Measurements from ENCODE around the gene GALM.
"Not testable (repeated sequence)": the region's sequence is repeated elsewhere in the genome, so short reads cannot be mapped to it uniquely, and the experiment has no call there.

GALM gene

DNA sequence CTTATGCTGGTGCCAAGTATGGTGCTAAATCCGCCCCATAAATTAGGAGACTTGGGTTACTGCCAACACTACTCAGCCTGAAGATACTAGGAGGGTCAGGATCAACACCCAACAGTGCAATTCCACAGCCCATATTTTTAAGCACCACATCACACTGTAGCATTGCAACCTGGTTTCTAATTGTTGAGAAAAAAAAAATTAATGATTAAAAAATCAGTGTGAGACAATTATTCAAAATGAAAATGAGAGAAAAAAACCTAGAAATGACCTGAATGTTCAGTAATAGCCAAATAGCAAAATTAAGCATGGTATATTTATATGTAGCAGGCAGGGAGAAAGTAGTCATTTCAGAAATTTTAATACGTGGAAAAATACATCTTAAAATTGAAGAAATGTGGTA is 33.9 kb upstream of the GALM start:
- H3K27me3 ChIP-seq (replicated peaks; ENCODE audit: control insufficient read depth, insufficient read depth, low read length, poor library complexity, severe bottlenecking) = no peaks in the 10 kb centered on the region
- H3K27ac ChIP-seq (ENCODE audit: insufficient read depth, low read length, poor library complexity, severe bottlenecking) = no peak overlapping the region
- DNase-seq = no peak
- H3K4me1 ChIP-seq (ENCODE audit: control insufficient read depth, insufficient read depth, low read length, poor library complexity, severe bottlenecking) = peaks cover 6% of the 10 kb centered on the region
- no peaks in the 10 kb centered on the region for H3K9me3 ChIP-seq (ENCODE audit: control insufficient read depth, low read length)
- no peaks in the 10 kb centered on the region for H3K36me3 ChIP-seq (ENCODE audit: control insufficient read depth, insufficient read depth, low read length)
- H3K4me3 ChIP-seq (ENCODE audit: insufficient read depth, low read depth, low read length, poor library complexity, severe bottlenecking) = no peak overlapping the region

DNA sequence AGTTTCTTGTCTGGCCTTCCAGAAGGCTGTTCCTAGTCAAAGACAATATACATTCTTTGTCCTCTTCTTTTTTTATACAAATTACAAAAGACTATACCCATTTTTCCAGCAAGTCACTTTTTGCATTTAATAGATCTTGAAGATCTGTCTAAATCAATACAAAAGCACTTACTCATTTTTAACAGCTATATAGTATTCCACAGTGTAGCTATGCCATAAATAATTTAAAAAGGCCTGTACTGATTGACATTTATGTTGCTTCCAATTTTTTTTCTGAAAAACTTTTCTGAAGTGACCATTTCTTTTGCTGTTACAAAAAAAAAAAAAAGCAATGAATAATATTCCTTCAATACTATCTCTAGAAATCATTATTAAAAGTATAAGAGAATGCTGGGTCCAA is 32.9 kb upstream of the GALM start:
- DNase-seq = no peak
- peaks cover 6% of the 10 kb centered on the region for H3K4me1 ChIP-seq (ENCODE audit: control insufficient read depth, insufficient read depth, low read length, poor library complexity, severe bottlenecking)
- H3K27me3 ChIP-seq (replicated peaks; ENCODE audit: control insufficient read depth, insufficient read depth, low read length, poor library complexity, severe bottlenecking) = no peaks in the 10 kb centered on the region
- no peak overlapping the region for H3K4me3 ChIP-seq (ENCODE audit: insufficient read depth, low read depth, low read length, poor library complexity, severe bottlenecking)
- no peaks in the 10 kb centered on the region for H3K36me3 ChIP-seq (ENCODE audit: control insufficient read depth, insufficient read depth, low read length)
- H3K27ac ChIP-seq (ENCODE audit: insufficient read depth, low read length, poor library complexity, severe bottlenecking) = no peak overlapping the region
- H3K9me3 ChIP-seq (ENCODE audit: control insufficient read depth, low read length) = no peaks in the 10 kb centered on the region

DNA sequence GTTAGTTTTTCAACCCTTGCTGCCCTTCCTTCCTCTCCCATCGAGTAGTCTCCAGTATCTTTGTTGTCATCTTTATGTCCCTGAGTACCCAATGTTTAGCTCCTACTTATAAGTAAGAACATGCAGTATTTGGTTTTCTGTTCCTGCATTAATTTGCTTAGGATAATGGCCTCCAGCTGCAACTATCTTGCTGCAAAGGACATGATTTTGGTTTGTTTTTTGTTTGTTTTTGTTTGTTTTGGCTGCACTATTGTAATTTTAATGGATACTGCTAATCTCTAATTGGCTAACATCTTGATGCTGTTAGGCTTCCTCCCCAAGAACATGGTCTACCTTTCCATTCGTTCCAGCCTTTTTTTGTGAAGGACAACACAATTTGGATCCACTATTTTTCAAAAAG is 32.0 kb upstream of the GALM start:
- Histone ChIP-seq H3K36me3 (ENCODE audit: control insufficient read depth, insufficient read depth, low read length) (no peaks in the 10 kb centered on the region), H3K4me1 (ENCODE audit: control insufficient read depth, insufficient read depth, low read length, poor library complexity, severe bottlenecking) (peaks cover 6% of the 10 kb centered on the region), H3K27ac (ENCODE audit: insufficient read depth, low read length, poor library complexity, severe bottlenecking) (no peak overlapping the region), H3K4me3 (ENCODE audit: insufficient read depth, low read depth, low read length, poor library complexity, severe bottlenecking) (no peak overlapping the region), H3K27me3 (replicated peaks; ENCODE audit: control insufficient read depth, insufficient read depth, low read length, poor library complexity, severe bottlenecking) (no peaks in the 10 kb centered on the region), H3K9me3 (ENCODE audit: control insufficient read depth, low read length) (no peaks in the 10 kb centered on the region)
- no peak for DNase-seq

DNA sequence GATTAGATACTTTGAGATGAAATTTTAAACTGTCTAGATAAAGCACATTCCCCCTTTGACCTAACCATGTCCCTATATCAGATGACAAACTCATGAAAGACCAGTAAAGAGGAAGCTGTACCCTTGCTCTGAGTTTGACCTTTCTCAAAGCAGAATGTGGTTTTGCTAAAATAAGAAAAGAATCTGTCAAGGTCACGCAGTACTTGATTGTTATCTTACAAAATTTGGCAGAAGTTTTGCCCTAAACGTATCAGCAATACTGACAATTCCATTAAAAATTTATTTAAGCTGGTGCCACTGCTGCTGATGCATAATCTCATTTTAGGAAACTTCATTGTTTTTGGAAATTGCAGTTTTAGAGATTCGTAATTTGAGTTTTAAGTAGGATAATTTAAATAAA is 31.2 kb upstream of the GALM start:
- no peak overlapping the region for H3K27ac ChIP-seq (ENCODE audit: insufficient read depth, low read length, poor library complexity, severe bottlenecking)
- DNase-seq = no peak

DNA sequence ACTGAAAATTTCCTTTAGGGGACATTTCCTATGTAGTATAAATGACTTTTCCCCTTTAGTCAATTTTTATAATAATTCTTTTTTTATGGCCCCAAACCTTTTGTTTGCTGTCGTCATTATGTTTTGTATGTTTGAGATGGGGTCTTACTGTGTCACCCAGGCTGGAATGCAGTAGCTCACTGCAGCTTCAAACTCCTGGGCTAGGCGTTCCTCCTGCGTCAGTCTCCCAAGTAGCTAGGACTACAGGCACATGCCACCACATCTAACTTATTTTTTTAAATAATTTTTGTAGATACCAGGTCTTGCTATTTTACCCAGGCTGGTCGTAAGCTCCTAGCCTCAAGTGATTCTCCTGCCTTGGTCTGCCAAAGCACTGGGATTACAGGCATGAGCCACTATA is 30.8 kb upstream of the GALM start:
- Histone ChIP-seq H3K4me3 (ENCODE audit: insufficient read depth, low read depth, low read length, poor library complexity, severe bottlenecking) (no peak overlapping the region), H3K27me3 (replicated peaks; ENCODE audit: control insufficient read depth, insufficient read depth, low read length, poor library complexity, severe bottlenecking) (no peaks in the 10 kb centered on the region), H3K9me3 (ENCODE audit: control insufficient read depth, low read length) (no peaks in the 10 kb centered on the region), H3K4me1 (ENCODE audit: control insufficient read depth, insufficient read depth, low read length, poor library complexity, severe bottlenecking) (peaks cover 6% of the 10 kb centered on the region), H3K27ac (ENCODE audit: insufficient read depth, low read length, poor library complexity, severe bottlenecking) (no peak overlapping the region), H3K36me3 (ENCODE audit: control insufficient read depth, insufficient read depth, low read length) (no peaks in the 10 kb centered on the region)
- no peak for DNase-seq

More for the DNA sequence above, 31.2 kb upstream of the GALM start:
- no peaks in the 10 kb centered on the region for H3K9me3 ChIP-seq (ENCODE audit: control insufficient read depth, low read length)
- H3K4me3 ChIP-seq (ENCODE audit: insufficient read depth, low read depth, low read length, poor library complexity, severe bottlenecking) = no peak overlapping the region
- H3K36me3 ChIP-seq (ENCODE audit: control insufficient read depth, insufficient read depth, low read length) = no peaks in the 10 kb centered on the region
- peaks cover 6% of the 10 kb centered on the region for H3K4me1 ChIP-seq (ENCODE audit: control insufficient read depth, insufficient read depth, low read length, poor library complexity, severe bottlenecking)
- H3K27me3 ChIP-seq (replicated peaks; ENCODE audit: control insufficient read depth, insufficient read depth, low read length, poor library complexity, severe bottlenecking) = no peaks in the 10 kb centered on the region

DNA sequence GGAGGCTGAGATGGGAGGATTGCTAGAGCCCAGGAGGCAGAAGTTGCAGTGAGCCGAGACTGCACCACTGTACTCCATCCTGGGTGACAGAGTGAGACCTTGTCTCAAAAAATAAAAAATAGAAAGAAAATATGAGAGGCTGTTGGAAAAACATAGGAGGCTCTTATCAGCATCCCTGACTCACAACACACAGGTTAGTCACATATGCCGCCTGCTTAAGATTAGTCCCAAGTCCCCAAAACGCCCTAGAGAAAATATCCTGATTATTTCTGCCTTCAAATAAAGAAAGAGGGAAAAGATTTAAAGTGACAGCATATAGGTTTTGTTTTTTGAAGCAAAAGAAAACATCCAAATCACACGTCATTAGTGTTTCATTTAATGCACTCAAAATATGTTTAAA is 29.8 kb upstream of the GALM start:
- Histone ChIP-seq H3K36me3 (ENCODE audit: control insufficient read depth, insufficient read depth, low read length) (no peaks in the 10 kb centered on the region), H3K27ac (ENCODE audit: insufficient read depth, low read length, poor library complexity, severe bottlenecking) (no peak overlapping the region), H3K4me1 (ENCODE audit: control insufficient read depth, insufficient read depth, low read length, poor library complexity, severe bottlenecking) (peaks cover 6% of the 10 kb centered on the region), H3K9me3 (ENCODE audit: control insufficient read depth, low read length) (no peaks in the 10 kb centered on the region), H3K27me3 (replicated peaks; ENCODE audit: control insufficient read depth, insufficient read depth, low read length, poor library complexity, severe bottlenecking) (no peaks in the 10 kb centered on the region), H3K4me3 (ENCODE audit: insufficient read depth, low read depth, low read length, poor library complexity, severe bottlenecking) (no peak overlapping the region)
- DNase-seq = no peak

DNA sequence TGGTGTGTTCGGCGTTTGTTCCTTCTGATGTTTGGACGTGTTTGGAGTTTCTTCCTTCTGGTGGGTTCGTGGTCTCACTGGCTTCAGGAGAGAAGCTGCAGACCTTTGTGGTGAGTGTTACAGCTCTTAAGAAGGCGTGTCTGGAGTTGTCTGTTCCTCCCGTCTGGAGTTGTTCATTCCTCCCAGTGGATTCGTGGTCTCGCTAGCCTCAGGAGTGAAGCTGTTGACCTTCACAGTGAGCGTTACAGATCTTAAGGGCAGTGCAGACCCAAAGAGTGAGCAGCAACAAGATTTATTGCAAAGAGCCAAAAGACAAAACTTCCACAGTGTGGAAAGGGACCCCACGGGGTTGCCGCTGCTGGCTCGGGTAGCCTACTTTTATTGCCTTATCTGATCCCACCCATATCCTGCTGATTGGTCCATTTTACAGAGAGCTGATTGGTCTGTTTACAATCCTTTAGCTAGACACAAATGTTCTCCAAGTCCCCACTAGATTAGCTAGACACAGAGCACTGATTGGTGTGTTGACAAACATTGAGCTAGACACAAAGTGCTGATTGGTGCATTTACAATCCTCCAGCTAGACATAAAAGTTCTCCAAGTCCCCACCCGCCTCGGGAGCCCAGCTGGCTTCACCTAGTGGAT is 23.4 kb upstream of the GALM start:
- H3K4me3 ChIP-seq (ENCODE audit: insufficient read depth, low read depth, low read length, poor library complexity, severe bottlenecking); H3K36me3 ChIP-seq (ENCODE audit: control insufficient read depth, insufficient read depth, low read length); H3K9me3 ChIP-seq (ENCODE audit: control insufficient read depth, low read length); H3K27me3 ChIP-seq (replicated peaks; ENCODE audit: control insufficient read depth, insufficient read depth, low read length, poor library complexity, severe bottlenecking); DNase-seq; H3K27ac ChIP-seq (ENCODE audit: insufficient read depth, low read length, poor library complexity, severe bottlenecking): not testable (repeated sequence)
- peaks cover 14% of the 10 kb centered on the region for H3K4me1 ChIP-seq (ENCODE audit: control insufficient read depth, insufficient read depth, low read length, poor library complexity, severe bottlenecking)

DNA sequence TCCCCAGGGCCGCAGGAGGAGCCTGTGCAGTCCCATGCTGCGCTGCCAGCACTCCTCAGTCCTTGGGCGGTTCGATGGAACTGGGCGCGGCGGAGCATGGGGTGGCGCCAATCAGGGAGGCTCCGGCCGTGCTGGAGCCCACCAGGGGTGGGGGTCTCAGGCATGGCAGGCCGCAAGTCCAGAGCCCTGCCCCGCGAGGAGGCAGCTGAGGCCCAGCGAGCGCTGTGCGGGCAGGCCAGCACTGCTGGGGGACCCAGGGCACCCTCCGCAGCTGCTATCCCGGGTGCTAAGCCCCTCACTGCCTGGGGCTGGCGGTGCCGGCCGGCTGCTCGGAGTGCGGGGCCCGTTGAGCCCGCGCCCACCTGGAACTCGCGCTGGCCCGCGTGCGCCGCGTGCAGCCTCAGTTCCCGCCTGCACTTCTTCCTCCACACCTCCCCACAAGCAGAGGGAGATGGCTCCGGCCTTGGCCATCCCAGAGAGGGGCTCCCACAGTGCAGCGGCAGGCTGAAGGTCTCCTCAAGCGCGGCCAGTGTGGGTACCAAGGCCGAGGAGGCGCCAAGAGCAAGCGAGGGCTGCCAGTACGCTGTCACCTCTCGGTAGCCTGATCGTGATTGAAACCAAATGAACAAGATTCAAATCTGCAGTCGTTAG is 22.8 kb upstream of the GALM start:
- Histone ChIP-seq H3K36me3 (ENCODE audit: control insufficient read depth, insufficient read depth, low read length) (no peaks in the 10 kb centered on the region), H3K27me3 (replicated peaks; ENCODE audit: control insufficient read depth, insufficient read depth, low read length, poor library complexity, severe bottlenecking) (no peaks in the 10 kb centered on the region), H3K4me1 (ENCODE audit: control insufficient read depth, insufficient read depth, low read length, poor library complexity, severe bottlenecking) (peaks cover 14% of the 10 kb centered on the region), H3K9me3 (ENCODE audit: control insufficient read depth, low read length) (no peaks in the 10 kb centered on the region), H3K4me3 (ENCODE audit: insufficient read depth, low read depth, low read length, poor library complexity, severe bottlenecking) (no peak overlapping the region), H3K27ac (ENCODE audit: insufficient read depth, low read length, poor library complexity, severe bottlenecking) (peak overlapping the region; percentile 55)
- DNase-seq = no peak

DNA sequence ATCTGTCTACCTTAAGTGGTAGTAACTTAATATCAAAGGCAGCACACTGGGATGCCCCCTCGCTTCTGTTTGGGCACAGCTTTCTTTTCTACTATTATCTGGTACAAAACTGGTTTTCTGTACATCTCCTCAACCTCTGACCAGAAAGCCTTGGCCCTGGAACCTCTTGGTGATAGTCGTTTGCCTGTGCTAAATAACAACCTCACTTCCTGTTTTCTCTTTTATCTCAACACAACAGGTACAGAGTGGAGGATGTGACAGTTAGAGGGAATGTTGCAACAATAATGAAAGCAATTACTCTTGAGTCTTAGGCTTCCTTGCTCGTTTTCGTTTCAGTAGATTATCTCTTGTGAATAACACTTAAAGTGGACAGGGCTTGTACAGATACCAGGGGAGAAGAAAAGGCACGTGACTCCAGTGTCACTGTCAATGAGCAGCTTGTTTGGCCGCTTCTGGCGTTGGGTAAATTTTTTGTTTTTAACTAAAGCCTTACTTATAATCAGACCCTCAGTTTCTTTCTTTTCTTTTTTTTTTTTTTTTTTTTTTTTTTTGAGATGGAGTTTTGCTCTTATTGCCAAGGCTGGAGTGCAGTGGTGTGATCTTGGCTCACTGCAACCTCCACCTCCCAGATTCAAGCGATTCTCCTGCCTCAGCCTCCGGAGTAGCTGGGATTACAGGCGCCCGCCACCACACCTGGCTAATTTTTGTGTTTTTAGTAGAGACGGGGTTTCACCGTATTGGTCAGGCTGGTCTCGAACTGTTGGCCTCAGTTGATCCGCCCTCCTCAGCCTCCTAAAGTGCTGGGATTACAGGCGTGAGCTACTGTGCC is 22.0 kb upstream of the GALM start:
- H3K27me3 ChIP-seq (replicated peaks; ENCODE audit: control insufficient read depth, insufficient read depth, low read length, poor library complexity, severe bottlenecking); H3K36me3 ChIP-seq (ENCODE audit: control insufficient read depth, insufficient read depth, low read length); DNase-seq; H3K9me3 ChIP-seq (ENCODE audit: control insufficient read depth, low read length): not testable (repeated sequence)
- Histone ChIP-seq H3K4me3 (ENCODE audit: insufficient read depth, low read depth, low read length, poor library complexity, severe bottlenecking) (peak overlapping the region; percentile 41), H3K27ac (ENCODE audit: insufficient read depth, low read length, poor library complexity, severe bottlenecking) (peak overlapping the region; percentile 55), H3K4me1 (ENCODE audit: control insufficient read depth, insufficient read depth, low read length, poor library complexity, severe bottlenecking) (peaks cover 18% of the 10 kb centered on the region)

All from effector memory CD4-positive, alpha-beta T cell (primary cell).